ENCODE measurements around the gene ARHGEF26. TPM values are rescaled to one million over a fixed set of nuclear protein-coding genes. Genes with fewer than 3 reads are reported as not detected.

Gene ARHGEF26
- total and polyA plus RNA-seq, 7 donors, result 2.3 to 125 (median 48.4) TPM

DNA sequence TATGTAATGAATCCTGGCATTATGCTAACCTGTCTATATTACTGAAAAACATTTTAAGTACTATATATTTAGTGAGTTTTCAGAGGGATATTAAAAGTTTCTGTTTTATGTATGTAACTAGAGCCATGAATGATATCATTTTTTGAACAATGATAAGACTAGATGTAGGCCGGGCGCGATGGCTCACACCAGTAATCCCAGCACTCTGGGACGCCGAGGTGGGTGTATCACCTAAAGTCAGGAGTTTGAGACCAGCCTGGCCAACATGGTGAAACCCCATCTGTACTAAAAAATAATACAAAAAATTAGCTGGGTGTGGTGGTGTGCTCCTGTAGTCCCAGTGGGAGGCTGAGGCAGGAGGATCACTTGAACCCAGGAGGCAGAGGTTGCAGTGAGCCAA, 169.0 kb downstream of the ARHGEF26 start:
- Histone ChIP-seq H3K4me1 (no peaks in the 10 kb centered on the region), H3K36me3 (peaks cover 15 to 93% (median 19%) of the 10 kb centered on the region in 4 donors), H3K27ac (no peak overlapping the region), H3K9me3 (no peaks in the 10 kb centered on the region), H3K27me3 (no peaks in the 10 kb centered on the region), H3K4me3 (no peak overlapping the region)
- DNase-seq, result no peak
- intact Hi-C loops (cut with DNase I), result no loop called here
- WGBS, 2 donors, result 97 to 98% methylated on average over 5 of the region's 5 CpGs
- no peak for TF ChIP-seq POLR2A (IDR thresholded peaks at IDR 0.05)
- TF ChIP-seq, protein P1, sequence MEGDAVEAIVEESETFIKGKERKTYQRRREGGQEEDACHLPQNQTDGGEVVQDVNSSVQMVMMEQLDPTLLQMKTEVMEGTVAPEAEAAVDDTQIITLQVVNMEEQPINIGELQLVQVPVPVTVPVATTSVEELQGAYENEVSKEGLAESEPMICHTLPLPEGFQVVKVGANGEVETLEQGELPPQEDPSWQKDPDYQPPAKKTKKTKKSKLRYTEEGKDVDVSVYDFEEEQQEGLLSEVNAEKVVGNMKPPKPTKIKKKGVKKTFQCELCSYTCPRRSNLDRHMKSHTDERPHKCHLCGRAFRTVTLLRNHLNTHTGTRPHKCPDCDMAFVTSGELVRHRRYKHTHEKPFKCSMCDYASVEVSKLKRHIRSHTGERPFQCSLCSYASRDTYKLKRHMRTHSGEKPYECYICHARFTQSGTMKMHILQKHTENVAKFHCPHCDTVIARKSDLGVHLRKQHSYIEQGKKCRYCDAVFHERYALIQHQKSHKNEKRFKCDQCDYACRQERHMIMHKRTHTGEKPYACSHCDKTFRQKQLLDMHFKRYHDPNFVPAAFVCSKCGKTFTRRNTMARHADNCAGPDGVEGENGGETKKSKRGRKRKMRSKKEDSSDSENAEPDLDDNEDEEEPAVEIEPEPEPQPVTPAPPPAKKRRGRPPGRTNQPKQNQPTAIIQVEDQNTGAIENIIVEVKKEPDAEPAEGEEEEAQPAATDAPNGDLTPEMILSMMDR (IDR thresholded peaks at IDR 0.05), result no peak
- TF ChIP-seq EP300 (IDR thresholded peaks at IDR 0.05), result no peak
- no peak for TF ChIP-seq POLR2AphosphoS5 (IDR thresholded peaks at IDR 0.05)

DNA sequence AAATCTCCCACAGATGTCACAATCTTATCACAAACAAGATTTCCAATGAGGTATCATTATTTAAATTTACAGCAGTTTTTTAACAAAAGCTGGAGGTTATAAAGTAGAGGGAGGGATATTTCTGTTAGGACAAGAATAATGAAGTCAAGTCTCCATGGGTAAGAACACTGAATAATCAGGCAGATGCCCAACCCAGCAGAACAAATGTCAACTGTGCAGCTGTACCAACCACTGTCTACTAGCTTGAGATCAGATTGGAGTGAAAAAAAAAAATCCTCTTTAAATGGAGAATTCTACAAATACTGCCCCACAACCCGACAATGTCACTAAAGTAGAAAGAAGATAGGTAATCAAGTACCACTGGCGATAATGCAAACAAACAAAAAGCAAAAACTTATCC, 172.8 kb downstream of the ARHGEF26 start:
- Histone ChIP-seq H3K36me3 (peaks cover 11 to 92% (median 17%) of the 10 kb centered on the region in 4 donors), H3K4me3 (no peak overlapping the region), H3K4me1 (no peaks in the 10 kb centered on the region), H3K27ac (no peak overlapping the region), H3K27me3 (no peaks in the 10 kb centered on the region), H3K9me3 (no peaks in the 10 kb centered on the region)
- intact Hi-C loops (cut with DNase I), result no loop called here
- DNase-seq, result no peak
- WGBS, 2 donors, result 94 to 97% methylated on average over 2 of the region's 2 CpGs
- TF ChIP-seq EP300 (IDR thresholded peaks at IDR 0.05) (no peak), POLR2A (IDR thresholded peaks at IDR 0.05) (no peak), POLR2AphosphoS5 (IDR thresholded peaks at IDR 0.05) (no peak)
- TF ChIP-seq, protein P1 (IDR thresholded peaks at IDR 0.05), result no peak

DNA sequence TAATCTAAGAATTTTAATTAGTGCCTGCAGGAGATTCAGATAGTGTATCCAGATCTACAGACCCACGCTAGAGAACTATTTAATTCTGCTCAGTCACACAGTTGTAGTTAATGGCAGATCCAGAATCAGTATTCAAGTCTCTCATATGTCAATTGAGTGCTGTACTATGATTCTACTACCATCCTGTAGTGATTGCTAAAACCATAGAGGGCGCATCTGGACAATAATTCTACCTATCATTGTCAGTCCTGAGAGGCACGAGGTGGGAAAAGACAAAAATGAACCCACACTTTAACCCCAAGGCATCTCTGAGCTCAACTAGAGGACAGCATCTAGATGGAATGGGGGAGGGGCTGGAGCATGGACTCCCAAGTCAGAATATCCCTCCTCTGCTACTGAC, 180.4 kb downstream of the ARHGEF26 start:
- H3K27me3 ChIP-seq, result no peaks in the 10 kb centered on the region
- peaks cover 27 to 99% (median 43%) of the 10 kb centered on the region in 4 donors for H3K36me3 ChIP-seq
- H3K27ac ChIP-seq, result no peak overlapping the region
- no peaks in the 10 kb centered on the region for H3K9me3 ChIP-seq
- WGBS, 2 donors, result 93 to 94% methylated on average over 3 of the region's 3 CpGs
- H3K4me3 ChIP-seq, result no peak overlapping the region
- H3K4me1 ChIP-seq, result no peaks in the 10 kb centered on the region
- intact Hi-C loops (cut with DNase I), result no loop called here
- no peak for TF ChIP-seq POLR2AphosphoS5 (IDR thresholded peaks at IDR 0.05)
- no peak for TF ChIP-seq EP300 (IDR thresholded peaks at IDR 0.05)
- TF ChIP-seq, protein P1 (IDR thresholded peaks at IDR 0.05), result no peak
- TF ChIP-seq POLR2A (IDR thresholded peaks at IDR 0.05), result no peak
- DNase-seq, result no peak

DNA sequence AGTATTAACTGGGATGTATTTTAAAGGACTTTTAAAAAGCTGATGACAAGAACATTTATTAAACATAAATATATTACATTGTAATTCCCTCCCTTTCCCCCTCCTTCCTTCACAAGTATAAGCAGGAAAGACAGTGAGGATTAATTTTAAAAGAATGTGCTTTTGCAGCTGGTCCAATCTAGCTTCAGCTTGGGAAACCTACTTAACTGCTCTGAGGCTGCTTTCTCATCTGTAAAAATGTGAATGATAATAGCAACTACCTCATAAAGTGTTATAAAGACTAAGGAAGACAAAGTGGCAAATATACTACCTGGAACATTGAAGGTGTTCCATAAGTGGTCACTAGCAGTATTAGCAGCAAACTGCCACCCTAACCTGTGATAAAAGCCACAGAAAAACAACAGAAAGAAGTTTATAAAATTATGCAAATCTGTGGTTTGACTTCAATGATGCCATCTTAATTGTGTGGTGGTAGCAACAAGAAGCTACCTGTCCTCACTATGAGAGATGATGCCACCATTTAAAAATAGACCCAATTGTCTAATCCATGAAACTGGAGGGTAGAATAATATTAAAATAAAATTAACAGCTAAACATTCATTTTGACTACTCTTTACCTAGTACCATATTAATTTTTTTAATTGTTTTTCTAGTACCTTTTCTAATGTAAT, 183.1 kb downstream of the ARHGEF26 start:
- Histone ChIP-seq H3K27me3 (no peaks in the 10 kb centered on the region), H3K4me1 (no peaks in the 10 kb centered on the region), H3K4me3 (no peak overlapping the region), H3K36me3 (peaks cover 27 to 91% (median 41%) of the 10 kb centered on the region in 4 donors), H3K27ac (no peak overlapping the region), H3K9me3 (no peaks in the 10 kb centered on the region)
- DNase-seq, result no peak
- no peak for TF ChIP-seq POLR2AphosphoS5 (IDR thresholded peaks at IDR 0.05)
- TF ChIP-seq, protein P1 (IDR thresholded peaks at IDR 0.05), result no peak
- intact Hi-C loops (cut with DNase I), result no loop called here

DNA sequence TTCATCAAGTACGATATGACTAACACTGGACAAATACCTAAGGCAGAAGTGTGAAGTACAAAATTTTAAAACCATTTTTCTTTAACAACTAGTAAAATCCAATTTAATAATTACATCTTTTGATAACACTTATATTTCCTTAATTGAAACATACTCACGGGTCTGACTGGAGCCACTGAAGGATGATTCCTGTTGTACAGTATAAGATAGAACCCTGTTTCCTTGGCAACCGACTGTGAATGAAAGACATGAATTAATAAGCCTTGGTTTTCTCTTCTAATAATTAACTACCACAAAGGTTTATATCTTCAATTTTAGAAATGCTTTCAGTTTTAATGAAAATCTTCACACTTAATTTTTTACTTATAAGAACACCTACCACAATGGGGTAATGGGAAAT, 183.7 kb downstream of the ARHGEF26 start:
- Histone ChIP-seq H3K4me1 (no peaks in the 10 kb centered on the region), H3K4me3 (no peak overlapping the region), H3K36me3 (peaks cover 27 to 89% (median 39%) of the 10 kb centered on the region in 4 donors), H3K27me3 (no peaks in the 10 kb centered on the region), H3K9me3 (no peaks in the 10 kb centered on the region), H3K27ac (no peak overlapping the region)
- no peak for DNase-seq
- intact Hi-C loops (cut with DNase I), result no loop called here
- WGBS, 2 donors, result 87 to 93% methylated on average over 3 of the region's 3 CpGs
- TF ChIP-seq EP300 (IDR thresholded peaks at IDR 0.05), result no peak
- TF ChIP-seq, protein P1 (IDR thresholded peaks at IDR 0.05), result no peak
- TF ChIP-seq POLR2A (IDR thresholded peaks at IDR 0.05), result no peak
- TF ChIP-seq POLR2AphosphoS5 (IDR thresholded peaks at IDR 0.05), result no peak

Measured in sigmoid colon (tissue), 7 donors.